Left lung (tissue), 10 donors: ENCODE data around the gene HSPBP1. TPM values are rescaled to one million over a fixed set of nuclear protein-coding genes. Genes with fewer than 3 reads are reported as not detected.

Experiments
- ATAC-seq: fragments of 200-7000 bp; cut with Tn5 transposase; one replicate; pipeline ENCODE4 v1.9.1; 2020; ENCODE audit warnings: moderate library complexity
- DNase-seq, 4 donors: peaks; one replicate each; pipeline ENCODE4 v3.0.0-alpha.2; 2013 to 2020
- H3K27ac ChIP-seq, 2 donors: fragments of 200-600 bp; sonication (generic) in 1 of 2; one replicate each; pipeline versions ENCODE4 v1.5.0 to v1.8.0; 2020 to 2021
- H3K27me3 ChIP-seq, 2 donors: fragments of 200-600 bp; sonication (generic) in 1 of 2; one replicate each; pipeline versions ENCODE4 v1.5.0 to v1.8.0; 2020 to 2021
- H3K36me3 ChIP-seq, 2 donors: fragments of 200-600 bp; sonication (generic) in 1 of 2; one replicate each; pipeline versions ENCODE4 v1.5.0 to v1.8.0; 2020 to 2021
- H3K4me1 ChIP-seq, 2 donors: fragments of 200-600 bp; one replicate each; pipeline ENCODE4 v1.8.0; 2021
- H3K4me3 ChIP-seq, 2 donors: fragments of 200-600 bp; sonication (generic) in 1 of 2; one replicate each; pipeline versions ENCODE4 v1.5.0 to v1.8.0; 2020 to 2021; ENCODE audit warnings: mild to moderate bottlenecking in 1 of 2
- H3K9me3 ChIP-seq, 2 donors: fragments of 200-600 bp; sonication (generic) in 1 of 2; one replicate each; pipeline versions ENCODE4 v1.5.0 to v1.8.0; 2020 to 2021
- CTCF ChIP-seq, 2 donors: fragments of 200-600 bp; sonication (generic) in 1 of 2; IDR thresholded peaks; one replicate each; pipeline versions ENCODE4 v1.5.0 to v1.8.0; 2021; ENCODE audit warnings: antibody characterized with exemption in 2 of 2
- intact Hi-C, 2 donors: fragments of 100-400 bp; cut with DNase I; formaldehyde crosslinking; loops; one replicate each; pipeline versions ENCODE4 v1.11.2 to v1.14.2; 2022
- polyA plus RNA-seq, 6 donors: library from polyadenylated mRNA; unstranded; fragments of 120-200 nt; gene quantifications; one replicate each; pipeline ENCODE4 v1.2.1, GENCODE V29; 2013; ENCODE audit not compliant: insufficient read length in 6 of 6
- total RNA-seq, 2 donors: library from RNA; stranded (reverse); fragmentation: NEBNext Ultra II Directional; extraction: Animal tissue kit (Norgen Biotek cat#: 25700); gene quantifications; one replicate each; pipeline ENCODE4 v1.2.1, GENCODE V29; 2021
- donor health status: DM: no; HTN: yes; CAD: no.
- donor health status: DM: no; HTN: no; CAD: no.

Gene HSPBP1
- total and polyA plus RNA-seq, 8 donors, result 23.7 to 38.4 (median 29.7) TPM

DNA sequence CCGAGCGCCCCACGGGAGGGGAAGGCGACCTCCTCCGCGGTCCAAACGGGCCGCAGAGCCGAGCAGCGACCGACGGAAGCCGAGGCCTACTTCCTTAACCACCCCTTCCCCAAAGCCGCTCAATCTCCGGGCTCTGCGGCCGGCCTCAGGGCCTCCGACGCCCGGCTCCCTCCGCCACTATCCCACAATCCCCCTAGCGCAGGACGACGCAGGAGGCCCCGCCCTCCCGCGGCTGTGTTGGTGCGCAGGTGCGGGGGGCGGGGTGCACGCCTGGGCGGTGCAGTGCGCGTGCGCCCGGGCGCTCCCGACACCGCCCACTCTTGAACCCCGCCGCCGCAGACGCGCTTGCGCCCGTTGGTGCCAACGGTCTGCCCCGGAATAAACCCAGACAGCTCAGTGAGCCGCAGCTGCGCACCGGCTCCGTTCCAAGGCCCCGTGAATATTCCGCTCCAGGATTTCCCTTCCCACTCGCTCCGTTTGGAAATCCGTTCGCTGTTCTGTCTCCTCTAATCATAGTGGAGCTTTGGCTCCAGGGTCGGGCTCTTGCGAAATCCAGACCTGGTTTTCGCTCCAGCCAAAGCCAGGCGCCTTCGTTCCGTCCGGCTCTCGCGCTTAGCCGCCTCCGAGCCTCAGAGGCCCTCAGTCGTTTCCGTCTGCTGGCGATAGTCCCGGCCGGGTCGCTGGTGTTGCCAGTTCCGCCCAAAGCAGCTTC, 20.9 kb downstream of the HSPBP1 start, which contains the start of gene PPP6R1:
Gene PPP6R1, minus strand, starts transcription at position 190 of the 712 bp plus-strand sequence. CDS start 11,914 bp downstream, outside the sequence.
- Histone ChIP-seq H3K9me3 (no peaks in the 10 kb centered on the region), H3K27ac (peak within 1 kb of the TSS; percentile 84 to 95), H3K27me3 (no peaks in the 10 kb centered on the region), H3K4me3 (peak within 1 kb of the TSS; percentile 92 to 95), H3K4me1 (peaks cover 26 to 46% of the 10 kb centered on the region in 2 donors), H3K36me3 (peaks cover 0 to 10% of the 10 kb centered on the region in 2 donors)
- peak; percentile 95 for ATAC-seq
- DNase-seq, result peak; percentile 97 to 100 (median 100)
- intact Hi-C loops, result no loop called here
- peak in 1 of 2 donors; percentile 20 for TF ChIP-seq CTCF (IDR thresholded peaks at IDR 0.05)

DNA sequence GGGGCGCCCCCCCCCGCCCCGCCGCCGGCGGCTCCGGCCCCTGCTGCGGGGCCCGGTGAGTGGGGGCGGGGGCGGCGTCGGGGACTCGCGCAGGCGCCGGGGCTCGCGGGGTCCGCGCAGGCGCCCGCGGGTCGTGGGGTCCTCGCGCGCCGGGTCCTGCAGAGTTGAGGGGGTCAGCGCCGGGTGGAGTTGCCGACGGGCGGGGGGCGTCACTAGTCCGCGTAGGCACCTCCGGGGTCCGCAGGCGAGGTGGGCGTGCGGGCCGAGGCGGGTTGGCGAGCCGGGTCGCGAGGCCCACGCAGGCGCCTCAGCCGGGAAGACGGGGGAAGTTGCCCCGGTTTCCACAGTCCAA, 21.5 kb downstream of the HSPBP1 start:
- ATAC-seq (peak; percentile 8), DNase-seq (no peak)
- H3K4me1 ChIP-seq, result peaks cover 26 to 52% of the 10 kb centered on the region in 2 donors
- peak overlapping the region; percentile 92 to 95 for H3K4me3 ChIP-seq
- no peaks in the 10 kb centered on the region for H3K9me3 ChIP-seq
- intact Hi-C loops, result no loop called here
- no peaks in the 10 kb centered on the region for H3K27me3 ChIP-seq
- TF ChIP-seq CTCF (IDR thresholded peaks at IDR 0.05), result no peak
- peak overlapping the region; percentile 84 to 95 for H3K27ac ChIP-seq
- peaks cover 0 to 10% of the 10 kb centered on the region in 2 donors for H3K36me3 ChIP-seq

GRCh38 chr19:55257461-55258420, 22.2 kb downstream of the HSPBP1 start:
- Histone ChIP-seq H3K27ac (peak overlapping the region; percentile 84 to 95), H3K9me3 (no peaks in the 10 kb centered on the region), H3K27me3 (no peaks in the 10 kb centered on the region), H3K4me1 (peaks cover 26 to 59% of the 10 kb centered on the region in 2 donors), H3K4me3 (peak overlapping the region; percentile 92 to 95), H3K36me3 (peaks cover 0 to 15% of the 10 kb centered on the region in 2 donors)
- no peak for ATAC-seq
- DNase-seq, result peak in 1 of 4 donors; percentile 74
- intact Hi-C loops, result no loop called here
- TF ChIP-seq CTCF (IDR thresholded peaks at IDR 0.05), result no peak

DNA sequence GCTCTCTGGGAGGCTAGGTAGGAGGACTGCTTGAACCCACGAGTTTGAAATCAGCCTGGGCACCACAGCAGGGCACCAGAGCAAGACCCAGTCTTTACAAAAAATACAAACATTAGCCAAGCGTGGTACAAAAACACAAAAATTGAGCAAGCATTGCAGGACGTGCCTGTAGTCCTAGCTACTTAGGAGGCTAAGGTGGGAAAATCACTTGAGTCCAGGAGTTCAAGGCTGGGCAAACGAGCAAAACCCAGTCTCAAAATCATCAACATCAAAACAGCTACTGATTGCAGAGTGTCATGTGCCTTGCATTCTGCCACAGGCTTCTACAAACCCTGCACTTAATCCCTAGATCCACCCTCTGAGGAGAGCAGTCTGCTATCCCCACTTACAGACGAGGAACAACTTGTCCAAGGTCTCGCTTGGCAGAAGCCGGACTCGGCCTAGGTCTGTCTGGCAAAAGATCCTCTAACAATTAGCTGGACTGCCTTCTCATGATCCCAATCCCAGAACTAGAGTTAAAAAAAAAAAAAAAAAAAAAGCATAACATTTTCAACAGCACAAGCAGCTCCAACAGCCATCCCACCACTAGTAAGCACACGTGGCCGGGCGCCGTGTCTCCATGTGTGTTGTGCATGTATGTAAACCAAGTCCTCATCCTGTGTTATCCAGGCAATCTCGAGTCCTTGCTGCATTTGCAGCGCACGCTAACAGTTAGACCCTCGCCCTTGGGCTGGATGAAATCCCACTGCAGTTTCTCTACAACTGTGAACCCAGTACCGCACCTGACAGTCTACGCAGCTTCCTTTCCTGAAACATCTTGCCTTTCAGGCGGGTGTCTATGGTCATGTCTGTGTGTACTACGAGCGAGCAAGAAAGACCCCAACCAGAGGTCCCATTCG, 23.1 kb downstream of the HSPBP1 start:
- intact Hi-C loops, result no loop called here
- peak in 1 of 4 donors; percentile 63 for DNase-seq
- Histone ChIP-seq H3K27ac (peak overlapping the region in 1 of 2 donors; percentile 96), H3K4me3 (peak overlapping the region; percentile 92 to 95), H3K36me3 (peaks cover 0 to 7% of the 10 kb centered on the region in 2 donors), H3K4me1 (peaks cover 26 to 68% of the 10 kb centered on the region in 2 donors), H3K27me3 (no peaks in the 10 kb centered on the region), H3K9me3 (no peaks in the 10 kb centered on the region)
- no peak for ATAC-seq
- no peak for TF ChIP-seq CTCF (IDR thresholded peaks at IDR 0.05)
